ENCODE results near the gene ICAM4.

DNA sequence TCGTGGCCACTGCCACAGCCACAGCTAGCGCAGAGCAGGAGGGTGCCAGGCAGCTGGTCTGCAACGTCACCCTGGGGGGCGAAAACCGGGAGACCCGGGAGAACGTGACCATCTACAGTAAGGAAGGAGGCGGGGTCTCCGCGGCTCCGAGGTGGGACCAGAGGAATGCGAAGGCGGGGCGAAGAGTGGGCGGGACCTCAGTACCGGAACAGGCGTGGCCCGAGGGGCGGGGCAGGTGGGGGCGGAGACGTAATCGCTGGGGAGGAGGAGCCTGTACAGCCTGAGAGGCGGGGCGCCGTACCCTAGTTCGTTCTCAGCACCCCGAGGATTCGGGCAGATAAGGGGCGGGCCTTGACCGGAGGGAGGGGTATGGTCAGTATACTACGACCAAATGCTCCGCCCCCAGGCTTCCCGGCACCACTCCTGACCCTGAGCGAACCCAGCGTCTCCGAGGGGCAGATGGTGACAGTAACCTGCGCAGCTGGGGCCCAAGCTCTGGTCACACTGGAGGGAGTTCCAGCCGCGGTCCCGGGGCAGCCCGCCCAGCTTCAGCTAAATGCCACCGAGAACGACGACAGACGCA lies 5.5 kb downstream of the ICAM4 start:
- TF ChIP-seq, protein P1, sequence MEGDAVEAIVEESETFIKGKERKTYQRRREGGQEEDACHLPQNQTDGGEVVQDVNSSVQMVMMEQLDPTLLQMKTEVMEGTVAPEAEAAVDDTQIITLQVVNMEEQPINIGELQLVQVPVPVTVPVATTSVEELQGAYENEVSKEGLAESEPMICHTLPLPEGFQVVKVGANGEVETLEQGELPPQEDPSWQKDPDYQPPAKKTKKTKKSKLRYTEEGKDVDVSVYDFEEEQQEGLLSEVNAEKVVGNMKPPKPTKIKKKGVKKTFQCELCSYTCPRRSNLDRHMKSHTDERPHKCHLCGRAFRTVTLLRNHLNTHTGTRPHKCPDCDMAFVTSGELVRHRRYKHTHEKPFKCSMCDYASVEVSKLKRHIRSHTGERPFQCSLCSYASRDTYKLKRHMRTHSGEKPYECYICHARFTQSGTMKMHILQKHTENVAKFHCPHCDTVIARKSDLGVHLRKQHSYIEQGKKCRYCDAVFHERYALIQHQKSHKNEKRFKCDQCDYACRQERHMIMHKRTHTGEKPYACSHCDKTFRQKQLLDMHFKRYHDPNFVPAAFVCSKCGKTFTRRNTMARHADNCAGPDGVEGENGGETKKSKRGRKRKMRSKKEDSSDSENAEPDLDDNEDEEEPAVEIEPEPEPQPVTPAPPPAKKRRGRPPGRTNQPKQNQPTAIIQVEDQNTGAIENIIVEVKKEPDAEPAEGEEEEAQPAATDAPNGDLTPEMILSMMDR (IDR thresholded peaks at IDR 0.05; ENCODE audit: low read depth, low read length) = no peak
- no peak for TF ChIP-seq EZH2phosphoT487 (IDR thresholded peaks at IDR 0.05; ENCODE audit: low read depth)

Data from OCI-LY3 (cell line).